ENCODE results near the gene PRKCZ.
A peak's percentile ranks its signal among the peaks of the same experiment; 100 is the strongest.

Gene PRKCZ

DNA sequence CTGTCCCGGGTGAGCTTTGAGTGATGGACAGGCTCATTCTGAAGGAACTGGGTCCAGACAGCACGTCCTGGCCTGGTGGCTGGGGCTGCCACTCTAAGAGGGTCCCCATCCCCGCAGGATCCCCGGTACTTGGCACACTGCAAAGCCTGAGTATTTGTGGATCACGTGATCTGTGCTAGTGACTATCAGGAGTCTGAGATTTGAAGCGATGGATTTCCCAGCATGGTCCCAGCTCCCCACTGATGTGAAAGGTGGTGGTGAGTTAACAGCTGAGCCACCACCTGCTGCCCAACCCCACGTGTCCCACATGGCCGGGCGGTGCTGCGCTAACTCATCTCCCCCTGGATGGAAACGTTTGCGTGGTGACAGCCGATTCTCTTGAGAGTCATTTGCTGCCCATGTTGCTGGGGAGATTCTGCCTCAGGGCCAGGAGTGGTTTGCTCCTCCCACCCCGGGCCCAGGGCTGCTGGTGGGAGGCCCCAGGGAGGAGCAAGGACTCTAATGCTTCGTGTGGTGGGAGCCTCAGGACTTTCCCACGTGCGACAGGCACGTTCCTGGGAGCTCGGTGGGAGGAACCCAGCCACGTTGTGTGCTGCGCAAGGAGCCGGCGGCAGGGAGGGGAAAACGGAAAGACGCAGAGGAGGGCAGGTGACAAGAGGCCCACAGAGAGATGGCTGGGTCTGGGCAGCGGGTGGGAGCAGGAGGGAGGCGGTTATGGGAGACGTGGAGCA, 129.2 kb downstream of the PRKCZ start:
- DNase-seq (ENCODE audit: low read depth) = no peak

DNA sequence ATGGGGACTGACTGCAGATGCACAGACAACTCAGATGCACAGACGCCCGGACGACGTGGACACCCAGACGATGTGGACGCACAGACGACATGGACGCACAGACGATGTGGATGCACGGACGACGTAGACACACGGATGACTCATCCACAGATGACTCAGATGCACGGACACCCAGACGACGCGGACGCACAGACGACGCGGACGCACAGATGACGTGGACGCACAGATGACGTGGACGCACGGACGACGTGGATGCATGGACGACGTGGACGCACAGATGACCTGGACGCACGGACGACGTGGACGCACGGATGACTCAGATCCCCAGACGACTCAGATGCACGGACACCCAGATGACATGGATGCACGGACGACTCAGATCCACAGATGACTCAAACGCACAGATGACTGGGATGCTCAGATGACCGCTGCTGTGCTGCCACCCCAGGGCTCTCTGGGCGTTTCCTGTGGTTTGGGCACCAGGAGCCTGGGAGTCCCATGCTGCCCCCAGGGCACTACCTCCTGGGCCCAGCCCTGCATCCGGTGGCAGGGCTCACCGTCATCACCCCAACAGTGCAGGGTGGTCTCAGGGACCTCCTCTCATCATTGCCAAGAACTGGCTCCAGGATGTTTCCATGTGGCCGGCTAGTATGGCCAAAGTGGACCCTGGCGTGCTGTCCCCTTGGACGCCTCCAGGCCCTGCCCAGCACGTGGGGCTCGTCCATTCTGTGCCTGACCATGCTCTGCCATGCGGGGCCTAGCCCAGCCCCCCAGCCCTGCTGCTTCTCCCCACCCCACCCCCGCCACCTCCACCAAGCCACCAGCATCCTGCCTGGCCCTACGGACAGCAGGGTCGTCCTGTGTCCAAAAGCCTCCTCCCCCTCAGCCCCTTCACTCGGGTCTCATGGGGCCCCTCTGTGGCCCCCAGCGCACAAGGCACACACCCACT, 130.4 kb downstream of the PRKCZ start:
- DNase-seq (ENCODE audit: low read depth) = no peak

- DNase-seq (ENCODE audit: low read depth) = no peak
Measured at GRCh38 chr1:2181271-2181670, 131.1 kb downstream of the PRKCZ start.

DNA sequence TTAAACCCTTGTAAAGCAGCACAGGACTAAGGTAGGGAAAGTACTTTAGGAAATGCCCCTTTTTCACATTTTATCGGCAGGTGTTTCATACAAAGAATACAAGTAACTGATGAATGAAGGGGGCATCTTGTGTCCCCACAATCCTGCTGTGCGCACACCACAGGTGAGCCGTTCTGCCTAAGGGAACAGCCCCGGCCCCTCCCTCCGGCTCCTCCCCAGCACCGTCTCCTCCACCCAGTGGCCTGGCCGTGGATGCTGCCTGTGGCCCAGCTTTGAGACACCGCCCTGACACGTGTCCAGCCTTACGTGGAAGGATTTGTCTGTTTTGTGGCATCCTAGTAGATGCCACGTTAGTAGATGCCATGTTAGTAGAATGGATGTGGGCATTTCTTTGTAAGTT, 131.5 kb downstream of the PRKCZ start:
- DNase-seq (ENCODE audit: low read depth) = no peak

DNA sequence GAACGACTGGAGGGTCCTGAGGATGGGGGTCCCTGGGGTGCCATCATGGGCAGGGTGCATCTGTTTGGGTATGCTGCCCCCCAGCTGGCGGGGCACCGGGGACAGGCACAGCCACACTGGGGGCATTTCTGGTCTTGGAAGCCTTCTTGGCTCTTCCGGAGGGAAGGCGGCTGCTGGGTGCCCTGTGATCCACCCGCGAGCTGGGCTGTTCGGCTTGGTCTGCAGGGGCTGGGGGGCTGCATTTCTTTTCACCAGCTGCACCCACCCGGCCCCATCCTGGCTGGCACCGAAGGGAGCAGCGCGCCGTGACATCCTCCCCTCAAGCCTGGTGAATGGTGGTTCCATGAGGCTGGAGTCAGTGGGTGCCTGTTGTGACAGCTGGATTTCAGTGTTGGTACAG, 132.2 kb downstream of the PRKCZ start:
- no peak for DNase-seq (ENCODE audit: low read depth)

- DNase-seq (ENCODE audit: low read depth) = no peak
Measured at GRCh38 chr1:2183937-2184334, 133.7 kb downstream of the PRKCZ start.

- DNase-seq (ENCODE audit: low read depth) = no peak
Measured at GRCh38 chr1:2184531-2184930, 134.3 kb downstream of the PRKCZ start.

DNA sequence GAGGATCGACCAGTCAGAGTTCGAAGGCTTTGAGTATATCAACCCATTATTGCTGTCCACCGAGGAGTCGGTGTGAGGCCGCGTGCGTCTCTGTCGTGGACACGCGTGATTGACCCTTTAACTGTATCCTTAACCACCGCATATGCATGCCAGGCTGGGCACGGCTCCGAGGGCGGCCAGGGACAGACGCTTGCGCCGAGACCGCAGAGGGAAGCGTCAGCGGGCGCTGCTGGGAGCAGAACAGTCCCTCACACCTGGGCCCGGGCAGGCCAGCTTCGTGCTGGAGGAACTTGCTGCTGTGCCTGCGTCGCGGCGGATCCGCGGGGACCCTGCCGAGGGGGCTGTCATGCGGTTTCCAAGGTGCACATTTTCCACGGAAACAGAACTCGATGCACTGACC, 134.7 kb downstream of the PRKCZ start:
- DNase-seq (ENCODE audit: low read depth) = no peak

- DNase-seq (ENCODE audit: low read depth) = no peak
Measured at GRCh38 chr1:2185880-2186855, 136.0 kb downstream of the PRKCZ start.

GRCh38 chr1:2186901-2187300, 136.7 kb downstream of the PRKCZ start:
- no peak for DNase-seq (ENCODE audit: low read depth)

- DNase-seq (ENCODE audit: low read depth) = no peak
Measured at GRCh38 chr1:2187619-2188018, 137.4 kb downstream of the PRKCZ start.

DNA sequence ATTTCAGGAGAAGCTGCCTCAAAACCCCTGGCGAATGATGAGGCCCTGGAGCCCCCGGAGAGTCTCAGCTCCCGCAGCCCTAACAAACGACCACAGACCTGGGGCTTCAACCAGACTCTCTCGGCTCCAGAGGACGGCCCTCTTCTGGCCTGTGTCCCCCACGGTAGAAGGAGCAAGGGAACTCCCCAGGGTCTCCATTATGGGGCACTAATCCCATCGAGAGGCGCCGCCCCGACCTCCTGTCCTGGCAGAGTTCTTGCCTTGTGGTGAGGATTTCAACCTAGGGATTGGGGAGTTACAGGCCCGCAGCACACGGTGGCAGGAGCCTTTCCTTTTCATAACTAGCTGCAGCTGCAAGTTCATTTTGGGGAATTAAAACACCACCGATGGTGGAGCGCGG, 138.1 kb downstream of the PRKCZ start:
- no peak for DNase-seq (ENCODE audit: low read depth)

DNA sequence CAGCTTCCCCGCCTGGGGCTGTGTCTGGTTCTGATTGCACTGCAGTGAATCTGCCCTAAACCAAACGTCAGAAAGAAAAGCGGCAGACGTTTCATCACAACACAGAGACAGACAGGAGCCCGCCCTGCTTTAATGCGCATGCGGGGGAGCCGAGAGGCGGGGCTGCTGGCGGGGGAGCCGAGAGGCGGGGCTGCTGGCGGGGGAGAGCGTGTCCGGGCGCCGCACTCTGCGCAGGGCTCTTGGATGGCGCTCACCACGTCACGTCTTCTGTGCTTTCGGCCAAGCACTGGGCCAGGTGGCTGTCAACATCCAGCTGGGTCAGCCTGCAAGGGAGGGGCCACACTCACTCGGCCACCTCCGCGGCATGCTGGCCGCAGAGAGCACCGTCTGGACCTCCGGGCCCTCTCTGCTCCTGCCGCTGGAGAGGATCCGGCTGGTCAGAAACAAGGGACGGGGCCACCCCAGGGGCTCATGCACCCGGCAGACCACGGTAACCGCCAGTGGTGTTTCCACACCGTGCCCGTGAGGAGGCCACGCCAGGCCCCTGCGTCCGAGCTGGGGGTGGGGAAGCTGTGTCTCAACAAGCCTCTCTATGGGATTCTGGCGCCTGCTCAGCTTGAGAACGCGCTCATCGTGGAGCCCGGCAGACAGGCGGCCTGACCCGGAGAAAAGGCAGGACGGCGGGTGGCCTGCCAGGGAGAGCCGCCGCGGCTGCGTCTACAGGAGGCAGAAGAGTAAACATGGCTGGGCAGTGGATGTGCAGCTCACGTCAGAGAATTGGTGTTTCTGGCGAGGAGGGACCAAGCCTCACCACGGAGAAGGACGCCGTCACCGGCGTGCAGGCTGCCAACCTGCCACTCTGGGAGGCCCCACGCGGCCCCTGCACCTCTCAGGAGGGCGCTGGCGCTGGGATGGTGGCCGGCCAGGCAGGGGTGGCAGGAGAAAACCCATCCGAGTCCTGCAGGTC, 139.5 kb downstream of the PRKCZ start:
- DNase-seq (ENCODE audit: low read depth) = peak; percentile 99

DNA sequence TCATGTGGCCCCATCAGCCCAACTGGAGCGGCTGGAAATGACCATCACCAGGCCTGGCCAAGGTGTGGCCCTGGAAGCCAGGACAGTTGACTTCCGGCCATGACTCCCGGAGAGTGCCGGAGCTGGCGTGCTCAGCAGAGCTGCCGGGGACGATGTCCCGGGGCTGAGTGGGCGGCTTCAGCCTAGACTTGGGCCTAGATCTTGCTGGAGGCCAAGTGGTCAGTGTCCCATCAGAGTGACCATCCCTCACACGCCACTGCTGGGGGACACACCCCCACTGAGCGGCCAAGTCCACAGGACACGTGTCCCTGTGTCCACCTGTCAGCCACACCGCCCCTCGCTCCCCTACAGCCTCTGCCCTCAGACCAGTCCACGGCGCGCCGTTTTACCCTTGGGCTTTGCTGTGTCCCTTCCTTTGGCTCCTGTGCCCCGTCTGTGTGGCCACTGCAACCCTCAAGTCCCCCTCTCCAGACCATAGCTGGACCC, 140.3 kb downstream of the PRKCZ start:
- DNase-seq (ENCODE audit: low read depth) = no peak

DNA sequence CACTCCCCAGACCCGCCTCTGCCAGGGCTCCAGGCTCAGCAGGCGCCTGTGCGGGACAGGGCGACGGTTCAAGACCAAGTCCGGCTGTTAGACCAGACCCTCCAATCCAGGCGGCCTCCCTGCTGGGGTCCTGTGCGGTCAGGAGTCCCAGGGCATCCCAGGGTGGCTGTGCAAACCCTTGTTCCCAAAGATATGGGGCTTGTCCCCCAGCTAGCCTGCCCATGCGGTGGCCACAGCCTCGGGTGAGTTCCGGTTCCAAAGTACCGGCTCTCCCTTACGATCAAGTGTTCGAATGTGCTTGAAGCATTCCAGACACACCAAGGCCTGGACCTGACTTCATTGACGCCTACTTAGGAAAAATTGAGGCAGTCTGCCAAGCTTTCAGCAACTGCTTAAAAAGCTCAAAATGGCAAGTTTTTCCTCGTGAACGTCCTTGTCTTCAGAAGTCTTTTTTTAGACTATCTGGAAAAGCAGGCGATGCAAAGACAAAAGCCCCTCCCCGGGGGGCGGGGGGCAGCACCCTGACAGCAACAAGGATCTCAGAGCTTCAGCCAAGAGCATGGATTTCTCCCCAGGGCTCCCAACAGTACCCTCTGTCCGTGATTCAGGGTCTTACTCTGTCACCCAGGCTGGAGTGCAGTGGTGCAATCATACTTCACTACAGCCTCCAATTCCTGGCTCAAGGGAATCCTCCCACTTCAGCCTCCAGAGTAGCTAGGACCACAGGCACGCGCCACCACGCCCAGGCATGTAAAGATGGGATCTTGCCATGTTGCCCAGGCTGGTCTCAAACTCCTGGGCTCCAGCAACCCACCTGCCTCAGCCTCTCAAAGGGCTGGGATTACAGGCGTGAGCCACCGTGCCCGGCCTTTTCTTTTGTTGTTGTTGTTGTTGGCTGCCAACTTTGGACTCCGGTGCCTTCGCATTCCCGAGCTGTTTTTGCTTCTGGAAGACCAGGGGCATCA, 142.1 kb downstream of the PRKCZ start:
- peak; percentile 55 for DNase-seq (ENCODE audit: low read depth)

DNA sequence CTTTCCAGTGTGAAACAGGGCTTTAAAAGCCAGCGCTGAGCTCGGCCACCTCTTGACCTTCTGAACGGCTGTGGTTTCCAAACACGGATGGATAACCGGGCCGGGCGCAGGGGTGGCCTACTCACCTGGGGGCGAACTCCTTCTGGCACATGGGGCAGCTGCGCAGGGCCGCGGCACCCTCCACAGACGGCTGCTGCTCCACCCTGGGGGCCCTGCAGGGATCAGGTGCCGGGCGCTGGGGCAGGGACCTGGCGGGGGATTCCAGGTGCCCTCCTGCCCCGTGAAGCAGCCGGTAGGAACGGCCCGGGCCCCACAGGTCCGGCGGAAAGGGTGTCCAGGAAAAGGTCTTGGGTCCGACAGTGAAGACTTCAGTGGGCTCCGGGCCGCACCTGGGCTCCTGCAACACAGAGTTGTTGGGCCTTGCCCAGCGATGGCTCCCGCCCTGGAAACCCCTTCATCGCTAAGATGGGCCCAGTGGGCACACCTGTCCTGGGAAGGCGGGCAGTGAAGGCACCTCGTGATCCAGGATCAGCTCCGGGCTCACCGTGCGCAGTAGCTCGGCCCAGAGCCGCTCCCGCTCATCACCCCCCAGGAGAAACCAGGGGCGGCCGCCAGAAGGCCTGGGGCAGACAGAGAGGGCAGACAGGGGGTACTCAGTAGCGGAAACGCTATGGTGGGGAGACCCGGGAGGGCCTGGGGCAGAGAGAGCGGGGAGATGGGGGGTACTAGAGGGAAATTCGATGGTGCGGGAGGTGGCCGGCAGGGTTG, 143.5 kb downstream of the PRKCZ start:
- no peak for DNase-seq (ENCODE audit: low read depth)

GRCh38 chr1:2194319-2194897, 144.2 kb downstream of the PRKCZ start, which contains the start of gene FAAP20:
Gene FAAP20 (minus strand): TSS chr1:2194772. CDS start chr1:2194749, 23 bp downstream.
- DNase-seq (ENCODE audit: low read depth) = peak; percentile 62

All from iris pigment epithelial cell (primary cell).